HepG2 (cell line): ENCODE data around the gene PCNT.

Experiments
- NR2F2 ChIP-seq: IDR thresholded peaks from 2 replicates; pipeline ENCODE4 v1.6.1; 2012; ENCODE audit warnings: low read depth, inconsistent platforms, borderline replicate concordance
- POLR2A ChIP-seq, 2 experiments: IDR thresholded peaks; 2 replicates each; pipeline ENCODE4 v1.6.1; 2011; ENCODE audit warnings: low read depth in 2 of 2, low read length in 2 of 2, mild to moderate bottlenecking in 1 of 2, moderate library complexity in 1 of 2; ENCODE audit not compliant: insufficient read depth in 1 of 2
- TBL1XR1 ChIP-seq: fragments of 150-350 bp; IDR thresholded peaks from 2 replicates; pipeline ENCODE4 v1.6.1; 2014; ENCODE audit warnings: borderline replicate concordance, low read length; ENCODE audit not compliant: partially characterized antibody
- TRIM24 ChIP-seq: sonication (generic); formaldehyde crosslinking; IDR thresholded peaks from 2 replicates; pipeline ENCODE4 v1.8.0; 2022; ENCODE audit warnings: mild to moderate bottlenecking, missing genetic modification reagents
- TF ChIP-seq, protein P1 (sequence below): IDR thresholded peaks from 2 replicates; pipeline ENCODE4 v1.4.0; 2020; ENCODE audit warnings: mild to moderate bottlenecking, missing genetic modification reagents
- TF ChIP-seq, protein P2 (sequence below): sonication (generic); formaldehyde crosslinking; IDR thresholded peaks from 2 replicates; pipeline ENCODE4 v1.5.0; 2020; ENCODE audit warnings: mild to moderate bottlenecking, missing genetic modification reagents, moderate library complexity

DNA sequence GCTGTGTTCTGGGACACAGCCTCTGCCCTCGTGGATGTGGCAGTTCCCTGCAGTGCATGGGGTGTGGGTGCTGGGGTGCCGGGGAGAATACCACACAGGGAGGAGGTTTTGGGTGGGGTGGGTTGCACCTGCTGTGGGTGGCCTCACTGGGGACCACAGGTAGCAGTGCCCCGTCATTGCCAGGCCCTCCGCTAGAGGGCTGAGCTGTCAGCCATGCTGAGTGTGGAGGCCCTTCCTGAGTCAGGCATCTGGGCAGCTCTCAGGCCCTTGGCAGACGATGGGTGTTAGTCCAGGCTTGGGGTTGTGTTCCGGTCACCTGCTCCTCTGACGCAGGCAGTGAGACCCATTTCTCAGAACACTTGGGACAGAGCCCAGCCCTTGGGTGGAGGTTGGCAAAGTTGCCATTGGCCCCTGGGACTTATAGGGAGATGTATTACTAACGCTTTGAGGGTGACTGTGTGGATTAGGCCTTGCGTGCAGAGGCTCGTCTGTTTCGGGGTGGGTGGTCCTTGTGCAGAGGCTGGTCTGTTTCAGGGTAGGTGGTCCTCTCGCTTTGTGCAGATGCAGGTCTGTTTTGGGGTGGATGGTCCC, 23.9 kb downstream of the PCNT start:
- TF ChIP-seq POLR2A (IDR thresholded peaks at IDR 0.05; ENCODE audit: insufficient read depth in 1 of 2, low read depth in 2 of 2, low read length in 2 of 2) (no peak), TRIM24 (CRISPR knock-in tag) (no peak), TBL1XR1 (no peak), NR2F2 (no peak)
- TF ChIP-seq, protein P1, sequence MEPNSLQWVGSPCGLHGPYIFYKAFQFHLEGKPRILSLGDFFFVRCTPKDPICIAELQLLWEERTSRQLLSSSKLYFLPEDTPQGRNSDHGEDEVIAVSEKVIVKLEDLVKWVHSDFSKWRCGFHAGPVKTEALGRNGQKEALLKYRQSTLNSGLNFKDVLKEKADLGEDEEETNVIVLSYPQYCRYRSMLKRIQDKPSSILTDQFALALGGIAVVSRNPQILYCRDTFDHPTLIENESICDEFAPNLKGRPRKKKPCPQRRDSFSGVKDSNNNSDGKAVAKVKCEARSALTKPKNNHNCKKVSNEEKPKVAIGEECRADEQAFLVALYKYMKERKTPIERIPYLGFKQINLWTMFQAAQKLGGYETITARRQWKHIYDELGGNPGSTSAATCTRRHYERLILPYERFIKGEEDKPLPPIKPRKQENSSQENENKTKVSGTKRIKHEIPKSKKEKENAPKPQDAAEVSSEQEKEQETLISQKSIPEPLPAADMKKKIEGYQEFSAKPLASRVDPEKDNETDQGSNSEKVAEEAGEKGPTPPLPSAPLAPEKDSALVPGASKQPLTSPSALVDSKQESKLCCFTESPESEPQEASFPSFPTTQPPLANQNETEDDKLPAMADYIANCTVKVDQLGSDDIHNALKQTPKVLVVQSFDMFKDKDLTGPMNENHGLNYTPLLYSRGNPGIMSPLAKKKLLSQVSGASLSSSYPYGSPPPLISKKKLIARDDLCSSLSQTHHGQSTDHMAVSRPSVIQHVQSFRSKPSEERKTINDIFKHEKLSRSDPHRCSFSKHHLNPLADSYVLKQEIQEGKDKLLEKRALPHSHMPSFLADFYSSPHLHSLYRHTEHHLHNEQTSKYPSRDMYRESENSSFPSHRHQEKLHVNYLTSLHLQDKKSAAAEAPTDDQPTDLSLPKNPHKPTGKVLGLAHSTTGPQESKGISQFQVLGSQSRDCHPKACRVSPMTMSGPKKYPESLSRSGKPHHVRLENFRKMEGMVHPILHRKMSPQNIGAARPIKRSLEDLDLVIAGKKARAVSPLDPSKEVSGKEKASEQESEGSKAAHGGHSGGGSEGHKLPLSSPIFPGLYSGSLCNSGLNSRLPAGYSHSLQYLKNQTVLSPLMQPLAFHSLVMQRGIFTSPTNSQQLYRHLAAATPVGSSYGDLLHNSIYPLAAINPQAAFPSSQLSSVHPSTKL (CRISPR knock-in tag): no peak
- TF ChIP-seq, protein P2, sequence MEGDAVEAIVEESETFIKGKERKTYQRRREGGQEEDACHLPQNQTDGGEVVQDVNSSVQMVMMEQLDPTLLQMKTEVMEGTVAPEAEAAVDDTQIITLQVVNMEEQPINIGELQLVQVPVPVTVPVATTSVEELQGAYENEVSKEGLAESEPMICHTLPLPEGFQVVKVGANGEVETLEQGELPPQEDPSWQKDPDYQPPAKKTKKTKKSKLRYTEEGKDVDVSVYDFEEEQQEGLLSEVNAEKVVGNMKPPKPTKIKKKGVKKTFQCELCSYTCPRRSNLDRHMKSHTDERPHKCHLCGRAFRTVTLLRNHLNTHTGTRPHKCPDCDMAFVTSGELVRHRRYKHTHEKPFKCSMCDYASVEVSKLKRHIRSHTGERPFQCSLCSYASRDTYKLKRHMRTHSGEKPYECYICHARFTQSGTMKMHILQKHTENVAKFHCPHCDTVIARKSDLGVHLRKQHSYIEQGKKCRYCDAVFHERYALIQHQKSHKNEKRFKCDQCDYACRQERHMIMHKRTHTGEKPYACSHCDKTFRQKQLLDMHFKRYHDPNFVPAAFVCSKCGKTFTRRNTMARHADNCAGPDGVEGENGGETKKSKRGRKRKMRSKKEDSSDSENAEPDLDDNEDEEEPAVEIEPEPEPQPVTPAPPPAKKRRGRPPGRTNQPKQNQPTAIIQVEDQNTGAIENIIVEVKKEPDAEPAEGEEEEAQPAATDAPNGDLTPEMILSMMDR: no peak
